SW 1271 (cell line): ENCODE results near the gene ZSCAN10.
A peak's percentile ranks its signal among the peaks of the same experiment; 100 is the strongest.
"Not testable (repeated sequence)": the region's sequence is repeated elsewhere in the genome, so short reads cannot be mapped to it uniquely, and the experiment has no call there.

Source experiments
- DNase-seq, 2 experiments: peaks; one replicate each; lab custom pipeline; 2025; lab: John Stamatoyannopoulos, UW

Gene ZSCAN10

DNA sequence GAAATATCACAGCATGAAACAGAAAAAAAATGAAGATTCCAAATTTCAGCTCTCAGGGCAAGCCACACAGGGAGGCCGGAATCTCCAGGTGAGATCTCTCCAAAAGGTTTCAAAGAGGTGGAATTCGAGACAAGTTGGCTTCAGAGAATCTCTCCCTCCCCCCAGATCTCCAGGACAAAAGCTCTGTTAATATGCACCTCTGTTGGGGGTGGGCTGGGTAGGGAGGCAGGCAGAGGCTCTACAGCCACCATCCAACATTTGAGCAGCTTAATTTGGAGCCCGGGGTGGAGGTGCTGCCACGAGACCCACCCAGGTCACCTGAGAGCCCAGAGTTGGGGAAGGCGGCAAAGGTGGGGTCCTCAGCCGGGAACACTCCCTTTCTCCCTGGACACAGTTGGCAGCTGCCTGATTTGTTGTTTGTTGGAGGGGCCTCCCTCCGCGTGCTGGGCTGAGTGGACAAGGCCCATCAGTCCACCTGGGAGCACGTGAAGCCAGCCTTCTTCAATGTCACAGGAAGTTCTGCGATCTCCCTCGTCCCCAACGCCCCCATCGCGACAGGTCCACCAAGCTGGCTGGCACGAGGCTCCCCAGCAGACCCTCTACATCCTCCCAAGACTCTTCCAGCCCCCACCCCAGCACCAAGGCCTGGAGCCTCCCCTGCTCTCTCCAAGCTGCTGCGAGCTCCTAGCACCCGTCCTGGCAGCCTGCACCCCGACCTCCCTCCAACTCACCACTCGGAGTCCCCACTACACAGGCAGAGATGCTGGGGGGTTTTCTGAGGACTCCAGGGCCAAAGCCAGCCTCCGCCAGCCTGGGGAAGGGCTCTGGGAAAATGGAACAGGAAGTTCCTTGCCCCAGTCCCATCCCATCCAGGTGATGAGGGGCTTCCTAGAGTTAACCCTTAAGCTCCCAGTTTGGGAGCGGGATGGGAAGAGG lies at the start of gene ZSCAN10:
TSS of gene ZSCAN10 (minus strand) at position 836 of the 936 bp plus-strand sequence. CDS start 6,357 bp downstream, outside the sequence.
- no peak for DNase-seq

GRCh38 chr16:3148256-3149192 lies 49.4 kb upstream of the ZSCAN10 start:
- no peak for DNase-seq

GRCh38 chr16:3147757-3148104 lies 48.6 kb upstream of the ZSCAN10 start:
- no peak for DNase-seq

GRCh38 chr16:3147046-3147756 lies 48.1 kb upstream of the ZSCAN10 start:
- DNase-seq, result no peak

DNA sequence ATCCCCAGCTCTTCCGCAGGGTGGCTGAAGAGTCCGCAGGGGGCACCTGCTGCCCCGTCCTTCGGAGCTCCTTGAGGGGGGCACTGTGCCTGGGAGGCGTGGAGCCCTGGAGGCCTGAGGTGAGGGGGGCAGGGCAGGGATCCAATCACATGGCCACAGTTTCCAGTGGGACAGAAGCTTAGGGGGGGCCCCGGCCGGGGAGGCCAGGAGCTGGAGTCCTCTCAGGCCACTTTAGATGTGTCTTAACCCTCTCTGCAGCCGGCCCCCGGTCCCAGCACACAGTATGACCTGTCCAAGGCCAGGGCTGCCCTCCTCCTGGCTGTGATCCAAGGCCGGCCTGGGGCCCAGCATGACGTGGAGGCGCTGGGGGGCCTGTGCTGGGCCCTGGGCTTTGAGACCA lies 46.6 kb upstream of the ZSCAN10 start:
- DNase-seq, result no peak

DNA sequence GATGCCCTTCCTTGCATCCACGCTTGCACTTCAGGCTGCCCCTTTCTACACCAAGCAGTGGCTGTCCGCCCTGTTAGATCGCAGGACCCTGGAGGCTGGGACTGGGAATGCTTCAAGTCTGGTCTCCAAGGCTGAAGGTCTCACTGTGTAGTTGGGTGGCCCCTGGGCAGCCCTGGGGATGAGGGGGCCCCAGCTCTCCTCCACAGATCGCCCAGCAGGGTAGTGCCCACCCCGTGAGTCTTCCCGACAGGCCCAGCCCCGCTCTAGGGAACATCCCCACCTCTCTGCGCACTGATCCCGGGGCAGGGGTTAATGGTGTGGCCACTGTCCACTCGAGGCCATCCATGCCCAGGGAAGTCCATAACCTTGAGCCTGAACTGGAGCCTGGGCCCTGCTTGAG lies 46.1 kb upstream of the ZSCAN10 start:
- no peak for DNase-seq

DNA sequence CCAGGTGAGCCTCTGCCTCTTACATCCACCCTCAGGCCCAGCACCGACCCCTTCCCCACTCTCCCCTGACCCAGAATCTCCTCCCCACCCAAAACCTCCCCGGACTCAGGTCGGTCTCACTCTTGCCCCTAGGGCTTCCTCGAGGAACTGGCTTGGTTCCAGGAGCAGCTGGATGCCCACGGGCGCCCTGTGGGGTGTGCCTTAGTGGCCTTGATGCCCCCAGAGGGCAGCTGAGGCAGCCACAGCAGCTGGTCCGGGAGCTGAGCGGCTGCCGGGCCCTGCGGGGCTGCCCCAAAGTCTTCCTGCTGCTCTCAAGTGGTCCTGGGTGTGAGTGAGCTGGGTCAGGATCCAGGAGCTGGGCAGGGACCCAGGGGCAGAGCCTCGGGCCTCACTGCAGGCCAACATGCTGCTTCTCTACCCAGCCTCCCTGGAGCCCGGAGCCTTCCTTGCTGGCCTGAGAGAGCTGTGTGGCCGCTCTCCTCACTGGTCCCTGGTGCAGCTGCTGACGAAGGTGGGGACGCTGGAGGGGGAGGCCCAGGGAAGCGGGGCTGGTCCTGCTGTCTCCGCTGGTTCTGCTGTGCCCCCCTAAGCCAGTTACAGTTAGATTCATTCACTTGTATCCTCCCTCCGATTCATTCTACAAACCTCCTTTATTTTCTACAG lies 45.4 kb upstream of the ZSCAN10 start:
- no peak for DNase-seq

DNA sequence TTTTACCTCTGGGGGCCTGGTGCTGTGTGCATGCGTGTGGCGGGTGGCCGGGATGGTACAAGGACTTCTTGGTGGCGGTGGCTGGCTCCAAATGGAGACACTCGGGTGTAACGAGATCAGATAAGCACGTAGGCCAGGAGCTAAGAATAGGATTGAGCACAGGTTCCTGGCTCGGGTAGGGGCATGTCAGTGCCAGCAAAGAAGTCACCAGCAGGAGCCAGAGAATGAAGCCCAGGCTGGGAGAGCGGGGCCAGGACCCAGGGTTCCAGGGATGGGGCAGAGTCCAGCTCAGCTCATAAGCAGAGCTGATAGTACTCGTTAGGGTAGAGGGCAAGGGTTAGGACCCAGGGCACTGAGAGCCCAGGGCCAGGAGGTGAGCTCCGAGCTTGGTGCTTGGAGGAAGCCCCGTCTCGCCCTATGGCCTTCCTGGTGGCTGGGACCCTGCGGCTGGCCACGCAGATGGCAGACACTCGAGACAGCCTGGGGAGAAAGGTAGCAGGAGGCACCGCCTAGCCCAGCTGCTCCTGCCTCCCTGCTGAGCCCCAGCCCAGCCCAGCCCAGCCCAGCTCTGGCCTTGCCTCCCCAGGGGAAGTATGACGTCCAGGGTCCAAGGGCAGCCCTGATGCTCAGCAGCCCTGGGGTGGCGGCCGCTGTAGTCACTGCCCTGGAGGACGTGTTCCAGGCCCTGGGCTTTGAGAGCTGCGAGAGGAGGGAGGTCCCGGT lies 44.7 kb upstream of the ZSCAN10 start:
- no peak for DNase-seq

DNA sequence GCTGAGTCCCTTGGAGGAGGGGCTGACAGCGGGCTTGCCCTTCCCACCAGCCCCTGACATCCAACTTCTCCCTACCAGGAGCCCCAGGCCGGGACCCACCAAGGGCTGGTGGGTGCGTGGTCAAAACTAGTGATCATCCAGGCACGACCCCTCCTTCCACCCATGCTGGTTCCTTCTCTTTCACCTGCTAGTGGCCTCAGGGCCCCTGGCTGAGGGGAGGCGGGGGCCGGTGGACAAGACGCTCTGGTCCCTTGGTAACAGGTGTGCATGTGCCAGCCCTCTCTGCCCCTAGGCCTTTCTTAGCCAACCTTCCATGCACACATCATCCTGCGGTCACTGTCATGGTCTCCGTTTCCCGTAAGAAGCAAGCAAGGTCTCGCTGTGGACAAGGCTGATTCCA lies 44.1 kb upstream of the ZSCAN10 start:
- no peak for DNase-seq

DNA sequence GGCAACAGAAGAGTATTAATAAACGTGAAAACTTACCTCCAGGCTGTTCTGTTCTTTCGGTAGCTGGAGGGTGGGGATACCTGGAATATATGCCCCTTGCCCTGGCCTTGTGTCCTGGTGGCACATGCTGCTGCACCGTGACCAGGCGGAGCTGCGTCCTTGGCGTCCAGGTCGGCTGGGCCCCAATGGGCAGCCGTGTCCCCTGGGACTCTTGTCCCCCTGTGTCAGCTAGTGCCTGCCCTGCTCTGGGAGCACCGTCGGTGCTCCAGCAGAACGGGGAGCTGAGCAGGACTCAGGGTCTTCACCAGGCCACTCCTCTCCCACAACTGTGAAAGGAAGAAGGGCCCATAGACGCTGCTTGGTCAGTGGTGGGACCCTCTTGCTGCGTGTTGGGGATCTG lies 43.7 kb upstream of the ZSCAN10 start:
- DNase-seq, result no peak

GRCh38 chr16:3142327-3142726 lies 43.2 kb upstream of the ZSCAN10 start:
- DNase-seq, result no peak

- DNase-seq, result no peak
Measured at GRCh38 chr16:3141781-3142311, 42.8 kb upstream of the ZSCAN10 start.

DNA sequence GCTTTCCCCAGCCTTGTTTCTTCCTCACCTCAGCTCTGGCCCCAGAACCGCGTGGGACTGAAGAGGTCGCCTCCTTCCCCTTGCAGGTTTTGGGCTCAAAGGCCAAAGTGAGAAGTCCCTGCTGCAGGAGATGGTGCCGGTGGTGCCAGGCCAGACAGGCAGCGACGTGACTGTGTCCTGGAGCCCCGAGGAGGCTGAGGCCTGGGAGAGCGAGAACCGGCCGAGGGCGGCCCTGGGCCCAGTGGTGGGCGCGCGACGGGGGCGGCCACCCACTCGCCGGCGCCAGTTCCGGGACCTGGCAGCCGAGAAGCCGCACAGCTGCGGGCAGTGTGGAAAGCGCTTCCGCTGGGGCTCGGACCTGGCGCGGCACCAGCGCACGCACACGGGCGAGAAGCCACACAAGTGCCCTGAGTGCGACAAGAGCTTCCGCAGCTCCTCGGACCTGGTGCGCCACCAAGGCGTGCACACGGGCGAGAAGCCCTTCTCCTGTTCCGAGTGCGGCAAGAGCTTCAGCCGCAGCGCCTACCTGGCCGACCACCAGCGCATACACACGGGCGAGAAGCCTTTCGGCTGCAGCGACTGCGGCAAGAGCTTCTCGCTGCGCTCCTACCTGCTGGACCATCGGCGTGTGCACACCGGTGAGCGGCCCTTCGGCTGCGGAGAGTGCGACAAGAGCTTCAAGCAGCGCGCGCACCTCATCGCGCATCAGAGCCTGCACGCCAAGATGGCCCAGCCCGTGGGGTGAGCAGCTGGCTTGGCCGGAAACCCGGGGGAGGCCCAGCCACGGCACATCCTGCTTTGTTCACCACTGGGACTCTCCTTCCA lies 41.7 kb upstream of the ZSCAN10 start:
- no peak for DNase-seq

- not testable (repeated sequence) for DNase-seq
Measured at GRCh38 chr16:3139561-3139960, 40.5 kb upstream of the ZSCAN10 start.

DNA sequence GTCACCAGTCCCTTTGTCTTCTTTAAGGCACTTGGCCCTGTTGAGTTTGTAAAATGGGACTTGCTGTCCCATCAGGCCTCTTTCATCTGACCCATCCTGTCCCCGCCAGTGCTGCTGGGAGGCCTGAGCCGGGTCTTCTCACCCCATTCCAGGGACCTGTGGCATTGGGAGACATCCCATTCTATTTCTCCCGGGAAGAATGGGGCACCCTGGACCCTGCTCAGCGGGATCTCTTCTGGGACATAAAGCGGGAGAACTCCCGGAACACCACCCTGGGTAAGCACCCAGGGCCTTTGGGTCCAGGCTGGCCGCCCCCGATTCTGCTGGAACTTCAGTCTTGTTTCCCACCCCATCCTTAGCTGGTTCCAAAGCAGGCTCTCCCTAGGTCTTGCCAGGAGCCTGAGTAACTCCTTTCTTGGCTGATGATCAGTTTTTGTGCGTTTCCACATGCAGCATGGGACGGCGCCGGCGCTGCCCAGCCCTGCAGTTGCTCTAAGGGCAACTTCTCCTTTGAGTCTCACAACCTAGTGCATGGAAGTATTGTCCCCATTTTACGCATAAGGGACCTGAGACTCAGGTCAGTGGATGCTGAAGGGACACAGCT lies 39.8 kb upstream of the ZSCAN10 start:
- no peak for DNase-seq

DNA sequence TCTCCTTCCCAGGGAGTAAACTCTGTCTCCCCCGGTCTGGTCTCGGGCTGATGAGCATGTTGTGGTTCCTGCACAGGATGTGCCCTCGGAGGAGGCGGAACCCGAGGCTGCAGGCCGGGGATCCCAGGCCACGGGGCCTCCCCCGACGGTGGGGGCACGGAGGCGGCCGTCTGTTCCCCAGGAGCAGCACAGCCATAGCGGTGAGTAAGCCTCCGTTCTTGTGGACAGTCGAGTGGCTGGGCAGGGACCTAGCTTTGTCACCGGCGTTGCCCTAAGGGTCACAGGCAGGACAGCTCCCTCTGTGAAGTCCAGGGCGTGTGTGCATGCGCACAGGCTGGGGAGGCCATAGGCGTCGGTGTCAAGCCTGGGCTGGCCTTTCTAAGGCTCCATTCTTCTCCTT lies 39.2 kb upstream of the ZSCAN10 start:
- no peak for DNase-seq

DNA sequence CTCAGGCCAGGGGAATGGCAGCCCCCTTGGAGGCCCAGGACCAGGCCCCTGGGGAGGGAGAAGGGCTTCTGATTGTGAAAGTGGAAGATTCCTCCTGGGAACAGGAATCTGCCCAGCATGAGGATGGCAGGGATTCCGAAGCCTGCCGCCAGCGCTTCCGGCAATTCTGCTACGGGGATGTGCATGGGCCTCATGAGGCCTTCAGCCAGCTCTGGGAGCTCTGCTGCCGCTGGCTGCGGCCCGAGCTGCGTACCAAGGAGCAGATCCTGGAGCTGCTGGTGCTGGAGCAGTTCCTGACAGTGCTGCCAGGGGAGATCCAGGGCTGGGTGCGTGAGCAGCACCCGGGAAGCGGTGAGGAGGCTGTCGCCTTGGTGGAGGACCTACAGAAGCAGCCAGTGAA lies 38.2 kb upstream of the ZSCAN10 start:
- DNase-seq, result no peak

DNA sequence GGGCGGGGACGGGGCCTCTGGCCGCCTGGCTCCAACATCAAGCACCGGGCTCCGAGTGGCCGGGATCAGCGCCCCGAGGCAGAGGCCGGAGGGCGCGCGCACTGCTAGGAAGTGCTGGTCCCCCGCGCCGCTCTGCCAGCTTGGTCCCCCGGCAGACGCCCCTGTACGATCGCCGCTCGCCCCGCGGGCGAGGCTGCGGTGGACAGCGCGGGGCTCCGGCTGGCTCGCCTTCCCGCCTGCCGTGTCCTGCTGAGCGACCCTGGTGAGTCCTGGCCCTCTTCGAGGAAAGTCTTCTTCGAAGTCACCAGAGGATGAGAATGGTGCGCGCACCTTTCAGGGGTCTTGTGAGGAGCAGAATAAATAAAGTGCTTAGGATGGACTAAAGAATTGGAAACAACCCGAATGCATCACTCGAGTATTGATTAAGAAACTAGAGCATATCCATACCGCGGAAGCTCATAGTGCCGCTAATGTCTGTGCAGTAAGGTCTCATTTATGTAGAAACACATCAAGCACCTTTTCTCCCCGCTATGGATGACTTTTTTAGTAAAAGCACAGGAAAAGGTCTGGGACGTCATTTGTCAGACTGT lies 36.1 kb upstream of the ZSCAN10 start:
- DNase-seq, result peak in 1 of 2 experiments; percentile 37
